K562 (cell line): Measurements from ENCODE around the gene VPS37B. TPM values are rescaled to one million over a fixed set of nuclear protein-coding genes. Genes with fewer than 3 reads are reported as not detected.
A peak's percentile ranks its signal among the peaks of the same experiment; 100 is the strongest.

Source experiments
- ARID2 ChIP-seq: fragments of 450-650 bp; IDR thresholded peaks from 2 replicates; pipeline ENCODE4 v1.6.1; 2017; ENCODE audit warnings: antibody characterized with exemption, mild to moderate bottlenecking
- ATF1 ChIP-seq, 2 experiments: fragments of 450-650 bp in 1 of 2; IDR thresholded peaks; 2 replicates each; pipeline ENCODE4 v1.6.1; 2016; ENCODE audit warnings: missing compliant biosample characterization in 1 of 2, missing genetic modification characterization in 1 of 2
- CBFA2T3 ChIP-seq: fragments of 450-650 bp; IDR thresholded peaks from 2 replicates; pipeline ENCODE4 v1.6.1; 2017
- CHD4 ChIP-seq: fragments of 200-600 bp; sonication (generic); IDR thresholded peaks from 3 replicates; pipeline ENCODE4 v1.6.1; 2012; ENCODE audit warnings: low read depth, mild to moderate bottlenecking, mixed read lengths, low read length, inconsistent platforms; ENCODE audit not compliant: insufficient read depth, insufficient replicate concordance, poor library complexity, severe bottlenecking
- ELF4 ChIP-seq: fragments of 450-650 bp; formaldehyde crosslinking; IDR thresholded peaks from 2 replicates; pipeline ENCODE4 v1.4.0; 2022; ENCODE audit warnings: missing genetic modification characterization
- HSF4 ChIP-seq: fragments of 250-450 bp; sonication (Bioruptor Pico); IDR thresholded peaks from 2 replicates; pipeline ENCODE4 v2.1.2; 2022; ENCODE audit warnings: mild to moderate bottlenecking, moderate library complexity, borderline replicate concordance
- MECOM ChIP-seq: fragments of 250-450 bp; sonication (Bioruptor Pico); IDR thresholded peaks from 2 replicates; pipeline ENCODE4 v1.8.0; 2022; ENCODE audit warnings: inconsistent platforms
- MEF2D ChIP-seq: conservative IDR thresholded peaks from 2 replicates; pipeline ENCODE4 v1.6.1; 2016; ENCODE audit warnings: low read depth, missing genetic modification characterization, missing compliant biosample characterization
- NCOA1 ChIP-seq: fragments of 450-650 bp; IDR thresholded peaks from 2 replicates; pipeline ENCODE4 v1.6.1; 2016; ENCODE audit warnings: low read depth
- NR2C1 ChIP-seq, 2 experiments: fragments of 450-650 bp; IDR thresholded peaks; 2 replicates each; pipeline ENCODE4 v1.6.1; 2017; ENCODE audit warnings: mild to moderate bottlenecking in 2 of 2, antibody characterized with exemption in 1 of 2, inconsistent platforms in 1 of 2, missing compliant biosample characterization in 1 of 2, missing genetic modification characterization in 1 of 2
- NR4A1 ChIP-seq, 2 experiments: fragments of 250-450 bp in 1 of 2; fragments of 450-650 bp in 1 of 2; sonication (Bioruptor Pico) in 1 of 2; IDR thresholded peaks; 2 replicates each; pipeline versions ENCODE4 v1.4.0 to v1.6.1; 2016 to 2020; ENCODE audit warnings: mild to moderate bottlenecking in 2 of 2, missing compliant biosample characterization in 1 of 2, missing genetic modification characterization in 1 of 2, moderate library complexity in 1 of 2
- PRPF4 ChIP-seq: fragments of 200-400 bp; formaldehyde crosslinking; IDR thresholded peaks from one replicate; pipeline ENCODE4 v1.6.1; 2017; ENCODE audit warnings: low read length, low read depth, mild to moderate bottlenecking; ENCODE audit not compliant: insufficient read depth, poor library complexity, severe bottlenecking
- SRSF9 ChIP-seq: fragments of 200-400 bp; formaldehyde crosslinking; IDR thresholded peaks from 2 replicates; pipeline ENCODE4 v1.6.1; 2017; ENCODE audit warnings: low read depth, low read length, borderline replicate concordance
- TAF1 ChIP-seq: IDR thresholded peaks from 2 replicates; pipeline ENCODE4 v1.6.1; 2011; ENCODE audit warnings: mild to moderate bottlenecking, low read length, moderate library complexity; ENCODE audit not compliant: insufficient read depth, control insufficient read depth, severe bottlenecking; ENCODE audit errors: extremely low read depth
- ZNF121 ChIP-seq: sonication (generic); formaldehyde crosslinking; conservative IDR thresholded peaks from 2 replicates; pipeline ENCODE4 v1.8.0; 2022; ENCODE audit warnings: missing genetic modification reagents
- ZNF407 ChIP-seq: fragments of 450-650 bp; IDR thresholded peaks from 2 replicates; pipeline ENCODE4 v1.6.1; 2016; ENCODE audit warnings: low read depth
- ZNF436 ChIP-seq: fragments of 250-450, 450-650 bp; sonication (Bioruptor Pico); formaldehyde crosslinking; IDR thresholded peaks from 2 replicates; pipeline ENCODE4 v1.7.0; 2020; ENCODE audit warnings: mild to moderate bottlenecking
- polyA plus RNA-seq, 8 experiments: library from polyadenylated mRNA; depleted of rRNA in 4 of 8; stranded (reverse) in 5 of 8; unstranded in 3 of 8; fragments of >200 nt; fragmentation: Nextera tagmentation in 2 of 8; fragmentation: Illumina TruSeq in 1 of 8; extraction: Ambion mirVana in 2 of 8; extraction: Trizol in 1 of 8; gene quantifications; 2 replicates each; pipeline versions ENCODE4 v1.2.1 to v1.2.3, GENCODE V29; 2011 to 2014; ENCODE audit warnings: inconsistent platforms in 1 of 8, missing spikeins in 1 of 8
- total RNA-seq, 7 experiments: library from RNA; depleted of rRNA in 6 of 7; stranded (reverse); fragments of >200 nt in 6 of 7; fragmentation: Illumina TruSeq in 2 of 7; extraction: Trizol in 2 of 7; gene quantifications; 2 replicates each; pipeline versions ENCODE4 v1.2.1 to v1.2.3, GENCODE V29; 2011 to 2021; ENCODE audit warnings: low replicate concordance in 1 of 7
- TF ChIP-seq, protein P1 (sequence below): sonication (generic); formaldehyde crosslinking; IDR thresholded peaks from 2 replicates; pipeline ENCODE4 v1.8.0; 2022; ENCODE audit warnings: mild to moderate bottlenecking, missing genetic modification reagents

The VPS37B gene
- total and polyA plus RNA-seq, 9 of the 15 experiments (the other 6 are each of a cell fraction or from before 2014, with no cell fraction given): 0.28 to 37.4 (median 17.9) TPM

- TF ChIP-seq HSF4 (CRISPR knock-in tag) (no peak), ZNF436 (CRISPR knock-in tag) (no peak), NR2C1 (IDR thresholded peaks at IDR 0.05) (no peak), NR2C1 (tag; IDR thresholded peaks at IDR 0.05) (0 out of 2 replicates have a peak, but pooled peaks have one; percentile 41), MECOM (no peak), TAF1 (no peak), NCOA1 (peak; percentile 74; the same call in 1 of the 2 replicates), SRSF9 (no peak), ELF4 (no peak), ZNF121 (CRISPR knock-in tag) (no peak), PRPF4 (no peak), ATF1 (CRISPR knock-in tag; IDR thresholded peaks at IDR 0.05) (no peak), ATF1 (tag; IDR thresholded peaks at IDR 0.05) (peak; percentile 39; the same call in 1 of the 2 replicates), MEF2D (tag) (no peak), CBFA2T3 (peak; percentile 97), ZNF407 (no peak), CHD4 (no peak), NR4A1 (CRISPR knock-in tag; IDR thresholded peaks at IDR 0.05) (no peak), NR4A1 (tag; IDR thresholded peaks at IDR 0.05) (no peak), ARID2 (no peak)
- TF ChIP-seq, protein P1, sequence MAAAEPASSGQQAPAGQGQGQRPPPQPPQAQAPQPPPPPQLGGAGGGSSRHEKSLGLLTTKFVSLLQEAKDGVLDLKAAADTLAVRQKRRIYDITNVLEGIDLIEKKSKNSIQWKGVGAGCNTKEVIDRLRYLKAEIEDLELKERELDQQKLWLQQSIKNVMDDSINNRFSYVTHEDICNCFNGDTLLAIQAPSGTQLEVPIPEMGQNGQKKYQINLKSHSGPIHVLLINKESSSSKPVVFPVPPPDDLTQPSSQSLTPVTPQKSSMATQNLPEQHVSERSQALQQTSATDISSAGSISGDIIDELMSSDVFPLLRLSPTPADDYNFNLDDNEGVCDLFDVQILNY (CRISPR knock-in tag): no peak
These were observed 8.8 kb downstream of the VPS37B start (continued) for GRCh38 chr12:122886851-122887818.
